Ectodermal cell (in vitro differentiated cells): ENCODE results near the gene SEMA3C.

Experiments
- H3K27ac ChIP-seq: 2 replicates; pipeline ENCODE4 v1.7.0; 2013; ENCODE audit warnings: mild to moderate bottlenecking, low read depth, low read length; ENCODE audit not compliant: insufficient read depth, poor library complexity, severe bottlenecking
- H3K27me3 ChIP-seq: 2 replicates; pipeline ENCODE4 v1.7.0; 2013; ENCODE audit warnings: mild to moderate bottlenecking, low read length; ENCODE audit not compliant: insufficient read depth, control insufficient read depth, poor library complexity, severe bottlenecking
- H3K36me3 ChIP-seq: one replicate; pipeline ENCODE4 v1.7.0; 2013; ENCODE audit warnings: low read length; ENCODE audit not compliant: control insufficient read depth, insufficient read depth
- H3K4me1 ChIP-seq: one replicate; pipeline ENCODE4 v1.7.0; 2013; ENCODE audit warnings: low read length; ENCODE audit not compliant: control insufficient read depth, insufficient read depth
- H3K4me3 ChIP-seq: 2 replicates; pipeline ENCODE4 v1.7.0; 2013; ENCODE audit warnings: low read depth, low read length, control low read depth; ENCODE audit not compliant: insufficient read depth
- H3K9me3 ChIP-seq: 2 replicates; pipeline ENCODE4 v1.7.0; 2013; ENCODE audit warnings: mild to moderate bottlenecking, low read length, moderate library complexity; ENCODE audit not compliant: control insufficient read depth
- WGBS, 2 experiments: methylation state at CpG; one replicate each; pipeline ENCODE4 v1.1.7; 2013; ENCODE audit warnings: missing lambda C conversion rate in 2 of 2; 5-methylcytosine and 5-hydroxymethylcytosine counted together

SEMA3C gene

GRCh38 chr7:80841423-80841955, 77.4 kb downstream of the SEMA3C start:
- peaks cover 27% of the 10 kb centered on the region for H3K4me1 ChIP-seq
- H3K4me3 ChIP-seq = no peak overlapping the region

GRCh38 chr7:80840681-80841080, 78.2 kb downstream of the SEMA3C start:
- no peak overlapping the region for H3K27ac ChIP-seq
- no peaks in the 10 kb centered on the region for H3K27me3 ChIP-seq
- H3K36me3 ChIP-seq = no peaks in the 10 kb centered on the region
- WGBS, 2 experiments = 93 to 96% methylated on average over 2 of the region's 2 CpGs
- H3K4me3 ChIP-seq = no peak overlapping the region
- H3K4me1 ChIP-seq = peaks cover 27% of the 10 kb centered on the region
- H3K9me3 ChIP-seq = no peaks in the 10 kb centered on the region

More at GRCh38 chr7:80841423-80841955, 77.4 kb downstream of the SEMA3C start:
- no peaks in the 10 kb centered on the region for H3K36me3 ChIP-seq
- H3K27me3 ChIP-seq = no peaks in the 10 kb centered on the region
- peak overlapping the region; percentile 61 for H3K27ac ChIP-seq
- H3K9me3 ChIP-seq = no peaks in the 10 kb centered on the region

- Histone ChIP-seq H3K36me3 (no peaks in the 10 kb centered on the region), H3K4me1 (peaks cover 23% of the 10 kb centered on the region), H3K4me3 (no peak overlapping the region), H3K27ac (no peak overlapping the region), H3K9me3 (no peaks in the 10 kb centered on the region), H3K27me3 (no peaks in the 10 kb centered on the region)
Observed at GRCh38 chr7:80839855-80840254, 79.0 kb downstream of the SEMA3C start.

GRCh38 chr7:80838643-80839042, 80.2 kb downstream of the SEMA3C start:
- Histone ChIP-seq H3K4me3 (no peak overlapping the region), H3K4me1 (peaks cover 26% of the 10 kb centered on the region), H3K27ac (no peak overlapping the region), H3K36me3 (no peaks in the 10 kb centered on the region), H3K9me3 (no peaks in the 10 kb centered on the region), H3K27me3 (no peaks in the 10 kb centered on the region)
- 70 to 100% methylated on average over 1 to 2 of the region's 2 CpGs for WGBS, 2 experiments

- peaks cover 15% of the 10 kb centered on the region for H3K4me1 ChIP-seq
- no peak overlapping the region for H3K4me3 ChIP-seq
- no peak overlapping the region for H3K27ac ChIP-seq
- no peaks in the 10 kb centered on the region for H3K9me3 ChIP-seq
- H3K36me3 ChIP-seq = no peaks in the 10 kb centered on the region
- no peaks in the 10 kb centered on the region for H3K27me3 ChIP-seq
- WGBS, 2 experiments = 97 to 100% methylated on average over 1 to 3 of the region's 3 CpGs
Observed at GRCh38 chr7:80837345-80837744, 81.5 kb downstream of the SEMA3C start.

GRCh38 chr7:80835251-80835650, 83.6 kb downstream of the SEMA3C start:
- Histone ChIP-seq H3K36me3 (no peaks in the 10 kb centered on the region), H3K27me3 (no peaks in the 10 kb centered on the region), H3K9me3 (no peaks in the 10 kb centered on the region), H3K27ac (no peak overlapping the region), H3K4me3 (no peak overlapping the region), H3K4me1 (peaks cover 6% of the 10 kb centered on the region)
- 93 to 94% methylated on average over 2 of the region's 2 CpGs for WGBS, 2 experiments

- Histone ChIP-seq H3K27ac (peak overlapping the region; percentile 48), H3K27me3 (no peaks in the 10 kb centered on the region), H3K36me3 (no peaks in the 10 kb centered on the region), H3K4me1 (peaks cover 6% of the 10 kb centered on the region), H3K9me3 (no peaks in the 10 kb centered on the region), H3K4me3 (no peak overlapping the region)
- 94 to 96% methylated on average over 7 to 9 of the region's 10 CpGs for WGBS, 2 experiments
Observed at GRCh38 chr7:80833289-80834268, 85.3 kb downstream of the SEMA3C start.

- no peaks in the 10 kb centered on the region for H3K36me3 ChIP-seq
- H3K27me3 ChIP-seq = no peaks in the 10 kb centered on the region
- H3K4me1 ChIP-seq = peaks cover 6% of the 10 kb centered on the region
- H3K4me3 ChIP-seq = no peak overlapping the region
- no peak overlapping the region for H3K27ac ChIP-seq
- no peaks in the 10 kb centered on the region for H3K9me3 ChIP-seq
Observed at GRCh38 chr7:80832006-80832405, 86.8 kb downstream of the SEMA3C start.

- Histone ChIP-seq H3K27me3 (no peaks in the 10 kb centered on the region), H3K9me3 (no peaks in the 10 kb centered on the region), H3K36me3 (no peaks in the 10 kb centered on the region), H3K4me1 (peaks cover 6% of the 10 kb centered on the region), H3K4me3 (no peak overlapping the region), H3K27ac (no peak overlapping the region)
- WGBS, 2 experiments = 91 to 92% methylated on average over 3 of the region's 3 CpGs
Observed at GRCh38 chr7:80830584-80831285, 88.1 kb downstream of the SEMA3C start.

GRCh38 chr7:80830010-80830409, 88.8 kb downstream of the SEMA3C start:
- Histone ChIP-seq H3K4me1 (peaks cover 6% of the 10 kb centered on the region), H3K27ac (no peak overlapping the region), H3K9me3 (no peaks in the 10 kb centered on the region), H3K4me3 (no peak overlapping the region), H3K36me3 (no peaks in the 10 kb centered on the region), H3K27me3 (no peaks in the 10 kb centered on the region)
- no CpG with 5 or more reads among the region's 1 CpG for WGBS, 2 experiments
